Vagina (tissue), 2 donors: Measurements from ENCODE around the gene LTBP3.

Source experiments
- POLR2A ChIP-seq, 2 donors: fragments of 450-650 bp; IDR thresholded peaks; one replicate each; pipeline ENCODE4 v1.6.1; 2017; ENCODE audit warnings: antibody characterized with exemption in 2 of 2, mild to moderate bottlenecking in 2 of 2, moderate library complexity in 2 of 2
- TF ChIP-seq, protein P1 (sequence below), 3 experiments: fragments of 450-650 bp in 2 of 3; fragments of 200-600 bp in 1 of 3; sonication (generic) in 1 of 3; IDR thresholded peaks; one replicate each; pipeline ENCODE4 v1.5.1; 2017 to 2019; ENCODE audit warnings: antibody characterized with exemption in 3 of 3, mild to moderate bottlenecking in 2 of 3, moderate library complexity in 2 of 3

- TF ChIP-seq POLR2A (IDR thresholded peaks at IDR 0.05), result peak in 1 of 2 donors; percentile 89
- TF ChIP-seq, protein P1, sequence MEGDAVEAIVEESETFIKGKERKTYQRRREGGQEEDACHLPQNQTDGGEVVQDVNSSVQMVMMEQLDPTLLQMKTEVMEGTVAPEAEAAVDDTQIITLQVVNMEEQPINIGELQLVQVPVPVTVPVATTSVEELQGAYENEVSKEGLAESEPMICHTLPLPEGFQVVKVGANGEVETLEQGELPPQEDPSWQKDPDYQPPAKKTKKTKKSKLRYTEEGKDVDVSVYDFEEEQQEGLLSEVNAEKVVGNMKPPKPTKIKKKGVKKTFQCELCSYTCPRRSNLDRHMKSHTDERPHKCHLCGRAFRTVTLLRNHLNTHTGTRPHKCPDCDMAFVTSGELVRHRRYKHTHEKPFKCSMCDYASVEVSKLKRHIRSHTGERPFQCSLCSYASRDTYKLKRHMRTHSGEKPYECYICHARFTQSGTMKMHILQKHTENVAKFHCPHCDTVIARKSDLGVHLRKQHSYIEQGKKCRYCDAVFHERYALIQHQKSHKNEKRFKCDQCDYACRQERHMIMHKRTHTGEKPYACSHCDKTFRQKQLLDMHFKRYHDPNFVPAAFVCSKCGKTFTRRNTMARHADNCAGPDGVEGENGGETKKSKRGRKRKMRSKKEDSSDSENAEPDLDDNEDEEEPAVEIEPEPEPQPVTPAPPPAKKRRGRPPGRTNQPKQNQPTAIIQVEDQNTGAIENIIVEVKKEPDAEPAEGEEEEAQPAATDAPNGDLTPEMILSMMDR (IDR thresholded peaks at IDR 0.05), result peak in 1 of 3 experiments; percentile 20
Observed at GRCh38 chr11:65497141-65498041, 60.8 kb downstream of the LTBP3 start.
